ENCODE data around the gene SMARCD2. TPM values are rescaled to one million over a fixed set of nuclear protein-coding genes. Genes with fewer than 3 reads are reported as not detected.

Gene SMARCD2
- total RNA-seq = 185 and 226 TPM in 2 replicates

GRCh38 chr17:63842540-63843386 is at the start of gene SMARCD2:
TSS of gene SMARCD2 (minus strand) at chr17:63842685. CDS start at chr17:63842674, 11 bp downstream.

GRCh38 chr17:63881935-63882601 is 39.6 kb upstream of the SMARCD2 start, which contains the start of gene GH2:
TSS of gene GH2 (minus strand) at chr17:63881944. CDS start at chr17:63881801, 143 bp downstream.

GRCh38 chr17:63873577-63873976 is 31.1 kb upstream of the SMARCD2 start, which contains the start of gene CSH2:
TSS of gene CSH2 (minus strand) at chr17:63873677. CDS start at chr17:63873614, 63 bp downstream.

GRCh38 chr17:63827002-63827800 is 15.3 kb downstream of the SMARCD2 start, which contains the start of the genes FTSJ3 and PSMC5:
TSS of gene FTSJ3 (minus strand) at chr17:63827663. CDS start at chr17:63826902, 761 bp downstream.
TSS of gene PSMC5 (plus strand) at chr17:63827431. CDS start at chr17:63827491, 60 bp downstream.

Other genes starting within 250 kb of the SMARCD2 start
- gene TACO1, start 241.8 kb downstream of the SMARCD2 start, total RNA-seq = 23.3 and 26.3 TPM in 2 replicates
- 12.6 and 13.3 TPM in 2 replicates for gene MAP3K3, start 220.3 kb downstream of the SMARCD2 start, total RNA-seq
- 17.1 and 21.8 TPM in 2 replicates for gene LIMD2, start 142.6 kb downstream of the SMARCD2 start, total RNA-seq
- 13.4 and 20.8 TPM in 2 replicates for gene STRADA, start 100.9 kb downstream of the SMARCD2 start, total RNA-seq
- gene CCDC47, start 69.1 kb downstream of the SMARCD2 start, total RNA-seq = 26.6 and 44.4 TPM in 2 replicates
- gene DDX42, start 68.5 kb downstream of the SMARCD2 start, total RNA-seq = 22.0 and 36.0 TPM in 2 replicates
- gene PSMC5, start 15.3 kb downstream of the SMARCD2 start, total RNA-seq = 79.1 and 80.3 TPM in 2 replicates
- gene FTSJ3, start 15.0 kb downstream of the SMARCD2 start, total RNA-seq = 51.0 and 67.3 TPM in 2 replicates
- not detected in 2 replicates for gene CSH2, start 31.0 kb upstream of the SMARCD2 start, total RNA-seq
- not detected in 2 replicates for gene GH2, start 39.3 kb upstream of the SMARCD2 start, total RNA-seq
- not detected in 2 replicates for gene CSH1, start 53.9 kb upstream of the SMARCD2 start, total RNA-seq
- not detected in 2 replicates for gene CSHL1, start 68.6 kb upstream of the SMARCD2 start, total RNA-seq
- gene GH1, start 76.2 kb upstream of the SMARCD2 start, total RNA-seq = not detected in 2 replicates
- not detected in 2 replicates for gene CD79B, start 89.6 kb upstream of the SMARCD2 start, total RNA-seq
- not detected in 2 replicates for gene SCN4A, start 130.2 kb upstream of the SMARCD2 start, total RNA-seq
- 0.07 and 0.37 TPM in 2 replicates for gene PRR29, start 155.7 kb upstream of the SMARCD2 start, total RNA-seq
- gene ICAM2, start 177.9 kb upstream of the SMARCD2 start, total RNA-seq = 0.21 TPM in 1 of 2 replicates, not detected in the other

Measured in airway epithelial cell (primary cell).